Endothelial cell of umbilical vein (primary cell): ENCODE results near the gene PLPP7. TPM values are rescaled to one million over a fixed set of nuclear protein-coding genes. Genes with fewer than 3 reads are reported as not detected.

Experiments
- BruUV-seq: library from RNA; stranded (reverse); fragments of 400-500 nt; replicated peaks from 2 replicates; lab custom pipeline; 2021; lab: Mats Ljungman, UMichigan
- CTCF ChIA-PET: fragments of 300-600, 350-600 bp; sonication (Branson Sonifier 250); formaldehyde crosslinking; loops from one replicate; lab custom pipeline; 2021; ENCODE audit warnings: antibody characterized with exemption, inconsistent platforms; lab: Charles Lee
- POLR2A ChIA-PET: fragments of 300-600, 350-600 bp; sonication (Branson Sonifier 250); formaldehyde crosslinking; loops from one replicate; lab custom pipeline; 2021; ENCODE audit warnings: antibody characterized with exemption, inconsistent platforms; lab: Charles Lee
- DNase-seq: peaks from one replicate; pipeline ENCODE4 v3.0.0-alpha.2; 2011; ENCODE audit warnings: low read depth, low spot score
- FAIRE-seq: peaks from 2 replicates; lab custom pipeline; 2011; peaks lifted over from hg19 to GRCh38; lab: Jason Lieb, UNC
- H2AFZ ChIP-seq: 2 replicates; pipeline ENCODE4 v1.6.0; 2012; ENCODE audit warnings: low read depth, low read length, control low read depth, inconsistent platforms
- H3K27ac ChIP-seq: 2 replicates; pipeline ENCODE4 v1.5.1; 2011; ENCODE audit warnings: low read depth, mild to moderate bottlenecking, control low read depth, low read length, moderate library complexity; ENCODE audit not compliant: insufficient read depth
- H3K27me3 ChIP-seq, 2 experiments: 2 replicates each; pipeline versions ENCODE4 v1.6.0 to v1.6.1; 2011; ENCODE audit warnings: low read length in 2 of 2, mixed read lengths in 1 of 2; ENCODE audit not compliant: control insufficient read depth in 2 of 2, insufficient read depth in 2 of 2
- H3K36me3 ChIP-seq, 2 experiments: 2 replicates in 1 of 2; 3 replicates in 1 of 2; pipeline ENCODE4 v1.5.1; 2011; ENCODE audit warnings: low read length in 2 of 2, mild to moderate bottlenecking in 1 of 2, moderate library complexity in 1 of 2; ENCODE audit not compliant: control insufficient read depth in 2 of 2, insufficient read depth in 2 of 2; ENCODE audit errors: extremely low read depth in 1 of 2
- H3K4me1 ChIP-seq: 3 replicates; pipeline ENCODE4 v1.5.1; 2011; ENCODE audit warnings: mild to moderate bottlenecking, low read length; ENCODE audit not compliant: control insufficient read depth, insufficient read depth; ENCODE audit errors: extremely low read depth
- H3K4me2 ChIP-seq: 2 replicates; pipeline ENCODE4 v1.6.1; 2011; ENCODE audit warnings: low read length, control low read depth, mixed read lengths; ENCODE audit not compliant: insufficient read depth
- H3K4me3 ChIP-seq, 3 experiments: fragments of 200-600 bp in 1 of 3; sonication (generic), shearing (Covaris generic) in 1 of 3; replicated peaks in 1 of 3; 2 replicates each; pipeline ENCODE4 v1.5.1; 2011 to 2016; ENCODE audit warnings: control low read depth in 3 of 3, low read length in 3 of 3, mild to moderate bottlenecking in 2 of 3, inconsistent platforms in 1 of 3, low read depth in 1 of 3, moderate library complexity in 1 of 3; ENCODE audit not compliant: insufficient read depth in 1 of 3
- H3K79me2 ChIP-seq: 2 replicates; pipeline ENCODE4 v1.6.0; 2012; ENCODE audit warnings: low read length, inconsistent platforms; ENCODE audit not compliant: control insufficient read depth, insufficient read depth
- H3K9ac ChIP-seq: replicated peaks from 2 replicates; pipeline ENCODE3; 2011; ENCODE audit warnings: low read length, control low read depth; ENCODE audit not compliant: insufficient read depth; ENCODE audit errors: extremely low read depth
- H3K9me1 ChIP-seq: replicated peaks from 3 replicates; pipeline ENCODE4 v1.6.0; 2011; ENCODE audit warnings: mild to moderate bottlenecking, low read length; ENCODE audit not compliant: control insufficient read depth, insufficient read depth; ENCODE audit errors: extremely low read depth
- H3K9me3 ChIP-seq: replicated peaks from 2 replicates; pipeline ENCODE4 v1.5.1; 2012; ENCODE audit warnings: low read length, inconsistent platforms; ENCODE audit not compliant: control insufficient read depth, insufficient read depth
- H4K20me1 ChIP-seq: replicated peaks from 2 replicates; pipeline ENCODE3; 2011; ENCODE audit warnings: mild to moderate bottlenecking, low read length; ENCODE audit not compliant: control insufficient read depth, insufficient read depth; ENCODE audit errors: extremely low read depth
- EZH2 ChIP-seq: IDR thresholded peaks from 2 replicates; pipeline ENCODE4 v1.6.1; 2012; ENCODE audit warnings: borderline replicate concordance, low read depth, mild to moderate bottlenecking, moderate library complexity, low read length, inconsistent platforms; ENCODE audit not compliant: severe bottlenecking
- FOS ChIP-seq: IDR thresholded peaks from 2 replicates; pipeline ENCODE4 v1.6.1; 2011; ENCODE audit warnings: mild to moderate bottlenecking, low read length, moderate library complexity, borderline replicate concordance; ENCODE audit not compliant: insufficient read depth
- GATA2 ChIP-seq: IDR thresholded peaks from 2 replicates; pipeline ENCODE4 v1.7.0; 2011; ENCODE audit warnings: low read depth, mild to moderate bottlenecking, moderate library complexity, mixed read lengths, low read length; ENCODE audit not compliant: insufficient read length, insufficient read depth
- MYC ChIP-seq: IDR thresholded peaks from one replicate; pipeline ENCODE4 v1.6.1; 2011; ENCODE audit warnings: mild to moderate bottlenecking, low read depth, low read length
- POLR2A ChIP-seq: IDR thresholded peaks from 2 replicates; pipeline ENCODE4 v1.6.1; 2012; ENCODE audit warnings: low read depth, mild to moderate bottlenecking, control low read depth, low read length
- POLR2AphosphoS5 ChIP-seq: IDR thresholded peaks from 2 replicates; pipeline ENCODE4 v1.6.1; 2012; ENCODE audit warnings: low read depth, mild to moderate bottlenecking, control low read depth, low read length, moderate library complexity; ENCODE audit not compliant: insufficient read depth
- dilution Hi-C: fragments of 300-500 bp; cut with MboI; formaldehyde crosslinking; loops from one replicate; pipeline ENCODE4 v1.15.0; 2019; ENCODE audit warnings: low sequenced_read_pairs; ENCODE audit not compliant: extremely low pct_ligation_motif_present
- intact Hi-C: fragments of 100-400 bp; cut with micrococcal nuclease; formaldehyde crosslinking; loops from one replicate; pipeline ENCODE4 v1.10.0; 2022
- polyA plus RNA-seq, 4 experiments: library from polyadenylated mRNA; depleted of rRNA in 3 of 4; stranded (reverse) in 3 of 4; unstranded in 1 of 4; fragments of >200 nt; gene quantifications; 2 replicates each; pipeline versions ENCODE4 v1.2.1 to v1.2.3, GENCODE V29; 2011 to 2012; ENCODE audit warnings: missing spikeins in 1 of 4
- total RNA-seq: library from RNA; stranded (reverse); gene quantifications from 2 replicates; pipeline ENCODE4 v1.2.3, GENCODE V29; 2021
- TF ChIP-seq, protein P1 (sequence below): IDR thresholded peaks from 2 replicates; pipeline ENCODE4 v1.6.1; 2011; ENCODE audit not compliant: insufficient read depth, insufficient read length
- TF ChIP-seq, protein P2 (sequence below), 2 donors: IDR thresholded peaks; 1 replicate in 1 of 2; 2 replicates in 1 of 2; pipeline ENCODE4 v1.5.1; 2011; ENCODE audit warnings: low read length in 2 of 2, mild to moderate bottlenecking in 2 of 2, moderate library complexity in 2 of 2, control low read depth in 1 of 2, inconsistent platforms in 1 of 2, low read depth in 1 of 2; ENCODE audit not compliant: insufficient read depth in 1 of 2; ENCODE audit errors: extremely low read depth in 1 of 2

PLPP7 gene
- total and polyA plus RNA-seq, 2 donors (not counting 3 experiments of a cell fraction or from before 2014, with no cell fraction given): 2.1 to 2.7 TPM

DNA sequence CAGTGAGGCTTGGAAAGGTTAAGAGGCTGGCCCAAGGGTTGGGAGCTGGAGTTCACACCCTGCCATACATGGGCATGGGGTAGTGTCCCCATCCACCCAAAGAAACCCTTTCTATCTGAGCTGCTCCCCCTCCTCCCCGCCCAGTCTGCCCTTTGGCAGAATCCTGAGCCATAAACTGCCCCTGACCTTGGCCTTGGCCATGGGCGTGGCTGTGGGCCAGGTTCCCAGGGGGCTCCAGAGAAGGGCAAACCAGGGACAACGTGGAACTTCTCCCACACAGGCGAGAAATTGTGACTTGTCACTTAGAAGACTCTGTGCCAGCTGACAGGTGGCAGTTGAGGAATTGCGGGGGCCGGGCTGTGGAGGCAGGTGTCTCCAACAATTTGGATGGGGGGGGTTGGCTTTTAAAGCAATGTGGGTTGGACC is 18.0 kb upstream of the PLPP7 start:
- ChIA-PET CTCF (interaction anchor here (1.4 to 3.0 kb wide), 3 partner anchors 14 to 65 kb away, joined by 9 to 11 read pairs (median 10); no protein-coding TSS in a partner anchor), POLR2A (interaction anchor here (0.8 kb wide), 1 partner anchor 57 kb away, joined by 4 read pairs; no protein-coding TSS in a partner anchor)
- no peak overlapping the region for H3K9ac ChIP-seq
- H3K4me1 ChIP-seq: peaks cover 57% of the 10 kb centered on the region
- no peaks in the 10 kb centered on the region for H3K9me1 ChIP-seq
- dilution Hi-C loops: no loop called here
- no peaks in the 10 kb centered on the region for H3K27me3 ChIP-seq
- no TSS peak for BruUV-seq
- intact Hi-C loops: no loop called here
- H3K27ac ChIP-seq: peak overlapping the region; percentile 67
- DNase-seq (no peak), FAIRE-seq (no peak)
- peaks cover 0 to 5% of the 10 kb centered on the region in 2 experiments for H3K36me3 ChIP-seq
- peaks cover 54% of the 10 kb centered on the region for H3K79me2 ChIP-seq
- H3K9me3 ChIP-seq: no peaks in the 10 kb centered on the region
- no peak overlapping the region for H3K4me3 ChIP-seq
- no peak overlapping the region for H3K4me2 ChIP-seq
- H2AFZ ChIP-seq: no peak overlapping the region
- H4K20me1 ChIP-seq: no peaks in the 10 kb centered on the region
- TF ChIP-seq, protein P1, sequence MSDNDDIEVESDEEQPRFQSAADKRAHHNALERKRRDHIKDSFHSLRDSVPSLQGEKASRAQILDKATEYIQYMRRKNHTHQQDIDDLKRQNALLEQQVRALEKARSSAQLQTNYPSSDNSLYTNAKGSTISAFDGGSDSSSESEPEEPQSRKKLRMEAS: no peak
- no peak for TF ChIP-seq MYC
- TF ChIP-seq FOS: no peak
- TF ChIP-seq, protein P2, sequence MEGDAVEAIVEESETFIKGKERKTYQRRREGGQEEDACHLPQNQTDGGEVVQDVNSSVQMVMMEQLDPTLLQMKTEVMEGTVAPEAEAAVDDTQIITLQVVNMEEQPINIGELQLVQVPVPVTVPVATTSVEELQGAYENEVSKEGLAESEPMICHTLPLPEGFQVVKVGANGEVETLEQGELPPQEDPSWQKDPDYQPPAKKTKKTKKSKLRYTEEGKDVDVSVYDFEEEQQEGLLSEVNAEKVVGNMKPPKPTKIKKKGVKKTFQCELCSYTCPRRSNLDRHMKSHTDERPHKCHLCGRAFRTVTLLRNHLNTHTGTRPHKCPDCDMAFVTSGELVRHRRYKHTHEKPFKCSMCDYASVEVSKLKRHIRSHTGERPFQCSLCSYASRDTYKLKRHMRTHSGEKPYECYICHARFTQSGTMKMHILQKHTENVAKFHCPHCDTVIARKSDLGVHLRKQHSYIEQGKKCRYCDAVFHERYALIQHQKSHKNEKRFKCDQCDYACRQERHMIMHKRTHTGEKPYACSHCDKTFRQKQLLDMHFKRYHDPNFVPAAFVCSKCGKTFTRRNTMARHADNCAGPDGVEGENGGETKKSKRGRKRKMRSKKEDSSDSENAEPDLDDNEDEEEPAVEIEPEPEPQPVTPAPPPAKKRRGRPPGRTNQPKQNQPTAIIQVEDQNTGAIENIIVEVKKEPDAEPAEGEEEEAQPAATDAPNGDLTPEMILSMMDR (IDR thresholded peaks at IDR 0.05; ENCODE audit: extremely low read depth in 1 of 2, insufficient read depth in 1 of 2, low read depth in 1 of 2, low read length in 2 of 2): no peak
- no peak for TF ChIP-seq GATA2
- no peak for TF ChIP-seq POLR2A
- TF ChIP-seq EZH2: no peak
- TF ChIP-seq POLR2AphosphoS5: no peak
